ENCODE data around the gene SLC16A6. TPM values are rescaled to one million over a fixed set of nuclear protein-coding genes. Genes with fewer than 3 reads are reported as not detected.

The SLC16A6 gene
- total RNA-seq, 1 donor from 2014 or later = 2.1 TPM

GRCh38 chr17:68247445-68248198, 43.3 kb downstream of the SLC16A6 start, which contains the start of gene AMZ2:
Gene AMZ2 (plus strand): TSS chr17:68248043. CDS start chr17:68250188, 2,145 bp downstream.
- peak within 1 kb of the TSS; percentile 96 for H3K27ac Mint-ChIP-seq (ENCODE audit: unreplicated experiment)
- H3K9me3 Mint-ChIP-seq (ENCODE audit: unreplicated experiment) = no peaks in the 10 kb centered on the region
- DNase-seq (ENCODE audit: extremely low spot score, unreplicated experiment) = peak; percentile 99
- H3K36me3 Mint-ChIP-seq (ENCODE audit: unreplicated experiment) = peaks cover 14% of the 10 kb centered on the region
- TF ChIP-seq CTCF (IDR thresholded peaks at IDR 0.05) = no peak
- H3K4me1 Mint-ChIP-seq (ENCODE audit: unreplicated experiment) = peaks cover 17% of the 10 kb centered on the region
- peak within 1 kb of the TSS; percentile 95 for H3K4me3 Mint-ChIP-seq (ENCODE audit: unreplicated experiment)
- no peaks in the 10 kb centered on the region for H3K27me3 Mint-ChIP-seq (ENCODE audit: unreplicated experiment)

GRCh38 chr17:68246271-68247028, 44.5 kb downstream of the SLC16A6 start:
- peak overlapping the region; percentile 96 for H3K27ac Mint-ChIP-seq (ENCODE audit: unreplicated experiment)
- no peaks in the 10 kb centered on the region for H3K9me3 Mint-ChIP-seq (ENCODE audit: unreplicated experiment)
- peaks cover 6% of the 10 kb centered on the region for H3K36me3 Mint-ChIP-seq (ENCODE audit: unreplicated experiment)
- H3K27me3 Mint-ChIP-seq (ENCODE audit: unreplicated experiment) = no peaks in the 10 kb centered on the region
- no peak for TF ChIP-seq CTCF (IDR thresholded peaks at IDR 0.05)
- H3K4me3 Mint-ChIP-seq (ENCODE audit: unreplicated experiment) = peak overlapping the region; percentile 95
- DNase-seq (ENCODE audit: extremely low spot score, unreplicated experiment) = peak; percentile 25
- peaks cover 17% of the 10 kb centered on the region for H3K4me1 Mint-ChIP-seq (ENCODE audit: unreplicated experiment)

GRCh38 chr17:68239632-68240366, 51.1 kb downstream of the SLC16A6 start:
- Mint-ChIP-seq H3K4me3 (ENCODE audit: unreplicated experiment) (no peak overlapping the region), H3K4me1 (ENCODE audit: unreplicated experiment) (peaks cover 2% of the 10 kb centered on the region), H3K9me3 (ENCODE audit: unreplicated experiment) (no peaks in the 10 kb centered on the region), H3K27me3 (ENCODE audit: unreplicated experiment) (no peaks in the 10 kb centered on the region), H3K36me3 (ENCODE audit: unreplicated experiment) (peaks cover 3% of the 10 kb centered on the region), H3K27ac (ENCODE audit: unreplicated experiment) (no peak overlapping the region)
- DNase-seq (ENCODE audit: extremely low spot score, unreplicated experiment) = no peak
- TF ChIP-seq CTCF (IDR thresholded peaks at IDR 0.05) = no peak

GRCh38 chr17:68238871-68239253, 52.1 kb downstream of the SLC16A6 start:
- no peak for TF ChIP-seq CTCF (IDR thresholded peaks at IDR 0.05)
- H3K36me3 Mint-ChIP-seq (ENCODE audit: unreplicated experiment) = peaks cover 3% of the 10 kb centered on the region
- no peak for DNase-seq (ENCODE audit: extremely low spot score, unreplicated experiment)
- H3K4me3 Mint-ChIP-seq (ENCODE audit: unreplicated experiment) = no peak overlapping the region
- no peaks in the 10 kb centered on the region for H3K27me3 Mint-ChIP-seq (ENCODE audit: unreplicated experiment)
- H3K27ac Mint-ChIP-seq (ENCODE audit: unreplicated experiment) = no peak overlapping the region
- H3K9me3 Mint-ChIP-seq (ENCODE audit: unreplicated experiment) = no peaks in the 10 kb centered on the region
- H3K4me1 Mint-ChIP-seq (ENCODE audit: unreplicated experiment) = peaks cover 2% of the 10 kb centered on the region

Measured in osteocyte (in vitro differentiated cells).